ENCODE measurements around the gene PON2. TPM values are rescaled to one million over a fixed set of nuclear protein-coding genes. Genes with fewer than 3 reads are reported as not detected.
A peak's percentile ranks its signal among the peaks of the same experiment; 100 is the strongest.

PON2 gene
- 424 and 425 TPM in 2 replicates for total RNA-seq (2013; cell fraction: nucleolus; rRNA removed)
- total RNA-seq (2014; rRNA removed), result 43.8 and 53.2 TPM in 2 replicates
- 46.6 and 48.8 TPM in 2 replicates for total RNA-seq (2014; rRNA removed; fragmentation: Illumina TruSeq; extraction: Trizol)
- 32.7 TPM in 2 replicates for total RNA-seq (2021)
- polyA plus RNA-seq (2011; ENCODE audit: low read depth), result 0.51 TPM
- polyA plus RNA-seq (2011; rRNA removed), result 127 and 183 TPM in 2 replicates
- polyA plus RNA-seq (2011; cell fraction: cytosol; rRNA removed), result 63.0 and 64.4 TPM in 2 replicates
- 167 and 175 TPM in 2 replicates for polyA plus RNA-seq (2011; cell fraction: nucleus; rRNA removed)
- 1.7 and 2.1 TPM in 2 replicates for polyA plus RNA-seq (2012)
- polyA plus RNA-seq (2014; fragmentation: Illumina TruSeq; extraction: Trizol), result 56.8 and 63.6 TPM in 2 replicates
- polyA plus RNA-seq (2014; fragmentation: Nextera tagmentation; extraction: Ambion mirVana), result 10 to 100 TPM; 22.9 to 30.2 TPM
- 40.4 and 52.4 TPM in 2 replicates for polyA plus RNA-seq (2014; rRNA removed)
- 10 to 100 TPM; 45.7 to 48.2 TPM for polyA plus RNA-seq (2016; fragmentation: Nextera tagmentation; extraction: Ambion mirVana)
- 45.5 and 68.0 TPM in 2 replicates for polyA minus RNA-seq (2011; rRNA and poly(A)+ RNA removed)
- 22.5 and 33.3 TPM in 2 replicates for polyA minus RNA-seq (2011; cell fraction: cytosol; rRNA and poly(A)+ RNA removed)
- 74.6 and 100.0 TPM in 2 replicates for polyA minus RNA-seq (2011; cell fraction: nucleus; rRNA and poly(A)+ RNA removed)
- percentile 85 among the genes with signal in this experiment for Bru-seq, nascent RNA
- percentile 95 among the genes with signal in this experiment for BruChase-seq, experiment 1, labeled RNA remaining after a 6-hour chase
- BruChase-seq, experiment 2, labeled RNA remaining after a 2-hour chase, result percentile 92 among the genes with signal in this experiment
- long read RNA-seq, experiment 1, transcript PON2-202 (9 exons, 1,726 nt), result minor isoform, 9 of 61 reads
- long read RNA-seq, experiment 1, transcript PON2-218 (9 exons, 1,653 nt), result major isoform, 35 of 61 reads
- long read RNA-seq, experiment 1, partial matches to known transcripts, result 8 of 61 reads
- long read RNA-seq, experiment 1, other reads (novel, unspliced or antisense), result 9 of 61 reads
- long read RNA-seq, experiment 2, transcript PON2-218 (9 exons, 1,653 nt), result major isoform, 288 of 415 reads
- long read RNA-seq, experiment 2, transcript PON2-202 (9 exons, 1,726 nt), result minor isoform, 62 of 415 reads
- long read RNA-seq, experiment 2, partial matches to known transcripts, result 15 of 415 reads
- long read RNA-seq, experiment 2, other reads (novel, unspliced or antisense), result 44 of 415 reads

- H3K4me2 ChIP-seq (ENCODE audit: control insufficient read depth, insufficient read depth), result peak within 1 kb of the TSS; percentile 72
- H4K20me1 ChIP-seq (ENCODE audit: control insufficient read depth, insufficient read depth), result no peaks in the 10 kb centered on the region
- SMC1A ChIA-PET (ENCODE audit: uncharacterized antibody, unreplicated experiment), result interaction anchor here (0.7 to 3.8 kb wide), 19 partner anchors 9 to 66 kb away, joined by 3 to 21 read pairs (median 6); no protein-coding TSS in a partner anchor
- POLR2A ChIA-PET, result interaction anchor here (0.6 to 2.0 kb wide), 7 partner anchors 11 to 244 kb away, joined by 3 to 8 read pairs (median 5); no protein-coding TSS in a partner anchor
- no peaks in the 10 kb centered on the region for H3K79me2 ChIP-seq (ENCODE audit: control insufficient read depth, insufficient read depth, low read length)
- no peak within 1 kb of the TSS for H3K9ac ChIP-seq (ENCODE audit: control insufficient read depth, insufficient read depth, low read length)
- peak within 1 kb of the TSS; percentile 22 for H2AFZ ChIP-seq (ENCODE audit: control insufficient read depth, low read depth, low read length)
- H3K4me3 ChIP-seq, result peak within 1 kb of the TSS; percentile 56
- no peaks in the 10 kb centered on the region; a peak in 1 of 4 replicates for H3K36me3 ChIP-seq (ENCODE audit: control insufficient read depth in 2 of 2, insufficient read depth in 2 of 2, low read length in 1 of 2)
- H3K9me3 ChIP-seq (replicated peaks; ENCODE audit: control insufficient read depth, insufficient read depth, low read length), result no peaks in the 10 kb centered on the region
- CTCF ChIA-PET, result interaction anchor here (0.6 to 3.1 kb wide), 9 partner anchors 11 to 907 kb away, joined by 3 to 22 read pairs (median 6); no protein-coding TSS in a partner anchor
- FAIRE-seq, result peak; percentile 91
- peak; percentile 96 for ATAC-seq
- intact Hi-C loops (cut with micrococcal nuclease; ENCODE audit: unreplicated experiment), result loop anchor here (1.0 to 2.0 kb wide), 3 partner anchors 16 to 66 kb away; no protein-coding TSS in a partner anchor
- no peak within 1 kb of the TSS for H3K27ac ChIP-seq (ENCODE audit: control insufficient read depth, insufficient read depth)
- in situ Hi-C loops (cut with MboI), result no loop called here
- RAD21 ChIA-PET (ENCODE audit: unreplicated experiment), result interaction anchor here (0.7 to 4.7 kb wide), 12 partner anchors 10 to 77 kb away, joined by 3 to 36 read pairs (median 6); no protein-coding TSS in a partner anchor
- WGBS (ENCODE audit: insufficient coverage, insufficient replicate concordance, low lambda C conversion rate, missing lambda C conversion rate), result 2% methylated on average over 25 of the region's 58 CpGs
- DNase-seq (ENCODE audit: low read depth, low spot score), result peak; percentile 55
- BruUV-seq (replicated peaks), result TSS peak; percentile 70
- no peaks in the 10 kb centered on the region for H3K4me1 ChIP-seq (ENCODE audit: control insufficient read depth, insufficient read depth, low read length)
- no peaks in the 10 kb centered on the region for H3K27me3 ChIP-seq (replicated peaks in 1 of 2; ENCODE audit: control insufficient read depth in 2 of 2, insufficient read depth in 2 of 2, low read length in 1 of 2)
- TF ChIP-seq BACH1 (IDR thresholded peaks at IDR 0.05; ENCODE audit: borderline replicate concordance) (peak; percentile 69; the same call in 1 of the 2 replicates), MTA2 (IDR thresholded peaks at IDR 0.05; ENCODE audit: low read depth) (peak; percentile 70), RB1 (IDR thresholded peaks at IDR 0.05; ENCODE audit: borderline replicate concordance) (peak; percentile 36; the same call in 1 of the 2 replicates), RBBP5 (conservative IDR thresholded peaks at IDR 0.05) (no peak), TCF7 (IDR thresholded peaks at IDR 0.05; ENCODE audit: borderline replicate concordance) (no peak; the same call in 1 of the 2 replicates), LARP7 (IDR thresholded peaks at IDR 0.05) (peak; percentile 80; the same call in 1 of the 2 replicates), BHLHE40 (IDR thresholded peaks at IDR 0.05; ENCODE audit: borderline replicate concordance in 1 of 2, low read depth in 2 of 2, low read length in 1 of 2) (peak in 1 of 2 experiments; percentile 75; a peak in 2 of 4 replicates), RUNX3 (IDR thresholded peaks at IDR 0.05; ENCODE audit: low read length) (peak; percentile 58), KLF5 (IDR thresholded peaks at IDR 0.05; ENCODE audit: partially characterized antibody) (peak; percentile 59), ZBTB40 (IDR thresholded peaks at IDR 0.05; ENCODE audit: borderline replicate concordance) (no peak), PAX5 (IDR thresholded peaks at IDR 0.05; ENCODE audit: borderline replicate concordance, low read depth, low read length) (peak; percentile 14; the same call in 1 of the 2 replicates), IKZF1 (conservative IDR thresholded peaks at IDR 0.05) (peak; percentile 92), POLR2AphosphoS2 (IDR thresholded peaks at IDR 0.05; ENCODE audit: low read depth, low read length) (0 out of 2 replicates have a peak, but pooled peaks have one; percentile 38)
Observed at GRCh38 chr7:95434557-95435421, at the start of gene PON2. TSS of gene PON2 (minus strand) at chr7:95435028. CDS start at chr7:95434951, 77 bp downstream.
